Adrenal gland (tissue), 12 donors: ENCODE results near the gene PLIN1. TPM values are rescaled to one million over a fixed set of nuclear protein-coding genes. Genes with fewer than 3 reads are reported as not detected.

Experiments used
- DNase-seq, 7 donors: peaks; one replicate each; pipeline ENCODE4 v3.0.0-alpha.2; 2019 to 2020
- H3K27ac ChIP-seq, 5 donors: fragments of 200-600 bp; sonication (generic) in 4 of 5; 1 replicate in 3 of 5; 2 replicates in 2 of 5; pipeline versions ENCODE4 v1.5.1 to v1.8.0; 2016 to 2020; ENCODE audit warnings: mild to moderate bottlenecking in 1 of 5
- H3K27me3 ChIP-seq: fragments of 200-600 bp; 2 replicates; pipeline ENCODE4 v1.8.0; 2021
- H3K36me3 ChIP-seq, 2 donors: fragments of 200-600 bp; replicated peaks in 1 of 2; 1 replicate in 1 of 2; 2 replicates in 1 of 2; pipeline versions ENCODE4 v1.5.1 to v1.8.0; 2018 to 2022
- H3K4me1 ChIP-seq, 2 donors: fragments of 200-600 bp; replicated peaks in 1 of 2; 1 replicate in 1 of 2; 2 replicates in 1 of 2; pipeline versions ENCODE4 v1.5.1 to v1.8.0; 2018 to 2021
- H3K4me3 ChIP-seq, 4 donors: fragments of 200-600 bp; sonication (generic) in 3 of 4; one replicate each; pipeline ENCODE4 v1.5.1; 2016 to 2018
- H3K9me3 ChIP-seq, 3 donors: fragments of 200-600 bp; sonication (generic) in 1 of 3; replicated peaks in 1 of 3; 1 replicate in 2 of 3; 2 replicates in 1 of 3; pipeline versions ENCODE4 v1.5.1 to v1.8.0; 2016 to 2021
- CTCF ChIP-seq, 6 experiments: fragments of 450-650 bp in 4 of 6; fragments of 200-600 bp in 2 of 6; sonication (generic) in 1 of 6; IDR thresholded peaks; 1 replicate in 5 of 6; 2 replicates in 1 of 6; pipeline versions ENCODE4 v1.5.1 to v1.8.0; 2016 to 2021; ENCODE audit warnings: antibody characterized with exemption in 6 of 6, mild to moderate bottlenecking in 2 of 6, moderate library complexity in 1 of 6
- POLR2A ChIP-seq, 2 donors: fragments of 450-650 bp; IDR thresholded peaks; one replicate each; pipeline ENCODE4 v1.6.1; 2017; ENCODE audit warnings: antibody characterized with exemption in 2 of 2, mild to moderate bottlenecking in 2 of 2, moderate library complexity in 1 of 2
- WGBS, 4 donors: extraction: QIAGEN DNeasy Blood & Tissue Kit in 2 of 4; methylation state at CpG; one replicate each; pipeline versions ENCODE4 v1.1.5 to v1.1.7; 2013 to 2017; 5-methylcytosine and 5-hydroxymethylcytosine counted together
- intact Hi-C, 2 donors: fragments of 100-400 bp; cut with DNase I; formaldehyde crosslinking; loops; one replicate each; pipeline versions ENCODE4 v1.14.1 to v1.15.0; 2022 to 2023
- polyA plus RNA-seq, 3 donors: library from polyadenylated mRNA; stranded (reverse); fragments of 200-250 nt in 2 of 3; fragments of 350-450 nt in 1 of 3; fragmentation: Illumina TruSeq in 1 of 3; extraction: RNeasy Lipid Tissue Mini Kit (QIAGEN cat#74804) in 1 of 3; gene quantifications; one replicate each; pipeline ENCODE4 v1.2.3, GENCODE V29; 2013 to 2014
- total RNA-seq, 9 donors: library from RNA; depleted of rRNA in 4 of 9; stranded (reverse); fragments of >200 nt in 4 of 9; fragments of 120-200 nt in 1 of 9; fragmentation: NEBNext Ultra II Directional in 1 of 9; extraction: Animal tissue kit (Norgen Biotek cat#: 25700) in 1 of 9; gene quantifications; one replicate each; pipeline versions ENCODE4 v1.1.0 to v1.2.4, GENCODE V29; 2013 to 2023
- donor health status: healthy with polysubstance abuse.
- donor health status: Bipolar disorder and iron deficiency.
- donor health status: DM: yes; HTN: yes; CAD: no.
- donor health status: DM: no; HTN: no; CAD: no.
- donor health status: DM: no; HTN: no; CAD: no.
- donor health status: DM: yes; HTN: yes; CAD: no.

PLIN1 gene
- total and polyA plus RNA-seq, 12 donors = 0.11 to 199 (median 6.3) TPM

DNA sequence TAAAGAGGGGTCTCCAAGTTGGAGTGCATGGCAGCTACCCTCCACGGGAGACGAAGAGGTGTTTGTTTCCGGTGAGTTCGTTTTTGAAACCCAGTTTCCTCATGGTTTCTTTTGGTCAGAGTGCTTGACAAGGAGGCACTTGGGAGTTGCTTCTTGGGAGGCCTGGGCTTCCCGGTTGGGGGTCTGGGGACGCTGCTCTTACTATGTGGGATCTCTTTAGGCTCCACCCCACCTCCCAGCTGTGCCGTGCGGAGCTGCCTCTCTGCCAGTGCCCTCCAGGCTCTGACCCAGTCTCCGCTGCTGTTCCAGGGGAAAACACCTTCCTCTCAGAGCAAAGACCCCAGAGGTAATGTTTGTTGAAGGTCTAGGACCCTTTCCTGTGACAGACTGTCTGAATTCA is 53.5 kb downstream of the PLIN1 start:
- Histone ChIP-seq H3K4me1 (no peaks in the 10 kb centered on the region), H3K4me3 (no peak overlapping the region), H3K36me3 (peaks cover 0 to 24% of the 10 kb centered on the region in 2 donors), H3K27ac (no peak overlapping the region), H3K27me3 (no peaks in the 10 kb centered on the region), H3K9me3 (no peaks in the 10 kb centered on the region)
- intact Hi-C loops = no loop called here
- TF ChIP-seq CTCF (IDR thresholded peaks at IDR 0.05) = no peak
- TF ChIP-seq POLR2A (IDR thresholded peaks at IDR 0.05) = no peak
- 91 to 94% (median 93%) methylated on average over 9 of the region's 9 CpGs for WGBS, 4 donors
- DNase-seq = no peak

DNA sequence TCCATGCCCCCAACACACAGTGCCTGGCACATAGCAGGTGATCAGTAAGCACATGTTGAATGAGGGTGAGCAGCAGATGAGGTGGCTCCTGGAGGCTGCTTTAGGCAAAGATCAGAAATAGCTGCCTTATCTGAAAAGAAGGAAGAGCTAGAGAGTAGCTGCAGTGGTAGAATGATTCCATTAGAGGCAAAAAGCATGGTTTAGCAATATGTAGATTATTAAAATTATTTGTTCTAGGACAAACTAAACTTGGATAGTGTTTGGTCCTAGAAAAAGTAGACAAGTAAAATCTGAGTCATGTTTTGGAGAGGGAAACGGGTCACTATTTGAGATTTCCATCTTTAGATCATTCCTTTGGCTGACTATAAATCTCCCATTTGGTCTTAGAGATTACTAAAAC is 56.0 kb downstream of the PLIN1 start:
- Histone ChIP-seq H3K27me3 (no peaks in the 10 kb centered on the region), H3K4me3 (no peak overlapping the region), H3K9me3 (no peaks in the 10 kb centered on the region), H3K27ac (no peak overlapping the region), H3K4me1 (no peaks in the 10 kb centered on the region), H3K36me3 (peaks cover 0 to 9% of the 10 kb centered on the region in 2 donors)
- 32 to 47% (median 42%) methylated on average over 1 of the region's 1 CpG for WGBS, 4 donors
- DNase-seq = no peak
- TF ChIP-seq CTCF (IDR thresholded peaks at IDR 0.05) = no peak
- intact Hi-C loops = no loop called here

- no peak for DNase-seq
- no peaks in the 10 kb centered on the region for H3K27me3 ChIP-seq
- no peaks in the 10 kb centered on the region for H3K9me3 ChIP-seq
- no peak overlapping the region for H3K27ac ChIP-seq
- H3K36me3 ChIP-seq = peaks cover 0 to 5% of the 10 kb centered on the region in 2 donors
- TF ChIP-seq CTCF (IDR thresholded peaks at IDR 0.05) (no peak), POLR2A (IDR thresholded peaks at IDR 0.05) (no peak)
- WGBS, 4 donors = 72 to 78% (median 73%) methylated on average over 4 of the region's 4 CpGs
- no peak overlapping the region for H3K4me3 ChIP-seq
- no peaks in the 10 kb centered on the region for H3K4me1 ChIP-seq
- intact Hi-C loops = no loop called here
Measured at GRCh38 chr15:89621547-89621946, 57.6 kb downstream of the PLIN1 start.

DNA sequence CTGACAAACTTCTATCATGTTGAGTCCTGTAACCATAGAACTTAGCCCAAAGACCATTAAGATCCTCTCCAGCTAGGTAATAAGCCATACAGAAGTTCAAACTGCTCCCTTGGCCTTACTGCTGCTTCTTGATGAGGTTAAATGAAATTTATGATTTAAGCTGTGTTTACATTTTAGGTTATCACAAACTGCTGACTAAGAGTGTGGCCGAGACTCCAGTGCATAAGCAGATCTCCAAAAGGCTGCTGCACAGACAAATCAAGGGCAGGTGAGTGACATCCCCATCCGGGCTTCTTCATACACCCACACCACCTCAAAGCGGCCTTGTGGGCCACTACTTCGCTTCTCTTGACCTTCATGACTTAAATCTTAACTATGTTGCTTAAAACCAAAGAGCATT is 62.9 kb downstream of the PLIN1 start:
- TF ChIP-seq CTCF (IDR thresholded peaks at IDR 0.05) = no peak
- TF ChIP-seq POLR2A (IDR thresholded peaks at IDR 0.05) = no peak
- H3K27me3 ChIP-seq = no peaks in the 10 kb centered on the region
- intact Hi-C loops = no loop called here
- no peak overlapping the region for H3K27ac ChIP-seq
- no peaks in the 10 kb centered on the region for H3K36me3 ChIP-seq
- no peak for DNase-seq
- 78 to 88% (median 84%) methylated on average over 4 of the region's 4 CpGs for WGBS, 4 donors
- H3K4me1 ChIP-seq = no peaks in the 10 kb centered on the region
- H3K9me3 ChIP-seq = no peaks in the 10 kb centered on the region
- no peak overlapping the region for H3K4me3 ChIP-seq
